ENCODE results near the gene WNK2.
"Not testable (repeated sequence)": the region's sequence is repeated elsewhere in the genome, so short reads cannot be mapped to it uniquely, and the experiment has no call there.

The WNK2 gene

DNA sequence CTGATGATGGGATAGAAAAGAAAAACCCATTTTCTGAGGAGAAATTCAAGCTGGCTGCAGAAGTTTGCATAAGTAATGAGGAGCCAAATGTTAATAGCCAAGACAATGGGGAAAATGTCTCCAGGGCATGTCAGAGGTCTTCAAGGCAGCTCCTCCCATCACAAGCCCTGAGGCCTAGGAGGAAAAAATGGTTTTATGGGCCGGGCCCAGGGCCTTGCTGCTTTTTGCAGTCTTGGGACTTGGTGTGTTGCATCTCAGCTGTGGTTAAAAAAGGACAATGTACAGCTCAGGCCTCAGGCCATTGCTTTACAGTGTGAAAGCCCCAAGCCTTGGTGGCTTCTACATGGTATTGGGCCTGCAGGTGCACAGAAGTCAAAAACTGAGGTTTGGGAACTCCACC, 154.3 kb downstream of the WNK2 start:
- not testable (repeated sequence) for H3K27ac ChIP-seq (ENCODE audit: low read length); H3K4me1 ChIP-seq (ENCODE audit: insufficient read depth, low read length); H3K4me3 ChIP-seq (ENCODE audit: low read length); H3K27me3 ChIP-seq (ENCODE audit: insufficient read depth, low read length); H3K9ac ChIP-seq (ENCODE audit: low read depth, low read length)
- Histone ChIP-seq H3K9me3 (ENCODE audit: insufficient read depth, low read depth, low read length) (peaks cover 29% of the 10 kb centered on the region), H3K36me3 (ENCODE audit: insufficient read depth, low read depth, low read length) (peaks cover 23% of the 10 kb centered on the region)

DNA sequence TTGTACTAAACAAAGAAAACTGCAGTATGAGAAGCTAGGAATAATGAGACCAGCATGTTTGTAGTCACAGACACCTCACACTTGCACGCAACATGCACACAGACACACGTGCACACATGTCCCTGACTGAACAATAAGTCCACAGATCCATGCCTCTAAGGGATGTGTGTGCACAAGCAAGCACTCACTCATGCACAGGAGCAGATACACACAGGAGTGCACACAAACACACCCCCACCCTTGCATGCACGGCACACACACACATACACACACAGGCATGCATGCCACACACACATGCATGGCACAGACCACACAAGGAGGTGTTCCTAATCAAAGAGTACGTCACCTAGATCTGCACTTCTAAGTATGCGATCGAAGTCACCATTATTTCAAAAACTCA, 156.2 kb downstream of the WNK2 start:
- no peak overlapping the region; the same call in 1 of the 2 replicates for H3K4me3 ChIP-seq (ENCODE audit: low read length)
- H3K9me3 ChIP-seq (ENCODE audit: insufficient read depth, low read depth, low read length), result peaks cover 29% of the 10 kb centered on the region
- H3K27me3 ChIP-seq (ENCODE audit: insufficient read depth, low read length), result no peaks in the 10 kb centered on the region; the same call in 1 of the 2 replicates
- no peak overlapping the region for H3K27ac ChIP-seq (ENCODE audit: low read length)
- peaks cover 17% of the 10 kb centered on the region for H3K36me3 ChIP-seq (ENCODE audit: insufficient read depth, low read depth, low read length)
- no peaks in the 10 kb centered on the region; the same call in 1 of the 2 replicates for H3K4me1 ChIP-seq (ENCODE audit: insufficient read depth, low read length)
- no peak overlapping the region for H3K9ac ChIP-seq (ENCODE audit: low read depth, low read length)

DNA sequence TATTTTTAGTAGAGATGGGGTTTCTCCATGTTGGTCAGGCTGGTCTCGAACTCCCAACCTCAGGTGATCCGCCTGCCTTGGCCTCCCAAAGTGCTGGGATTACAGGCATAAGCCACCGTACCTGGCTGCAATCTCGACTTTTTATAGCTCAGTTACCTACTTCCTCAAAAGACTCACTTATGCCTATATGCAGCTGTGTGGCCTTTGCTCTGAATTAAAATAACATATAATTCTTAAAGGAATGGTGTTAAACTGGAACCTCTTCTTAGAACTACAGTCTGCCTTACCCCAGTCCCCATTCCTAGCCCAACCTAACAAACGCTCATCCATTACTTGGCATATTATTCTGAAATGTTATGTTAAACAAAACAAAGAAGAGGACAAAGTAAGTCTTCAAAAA, 157.9 kb downstream of the WNK2 start:
- H3K9me3 ChIP-seq (ENCODE audit: insufficient read depth, low read depth, low read length), result peaks cover 29% of the 10 kb centered on the region
- H3K27ac ChIP-seq (ENCODE audit: low read length); H3K4me1 ChIP-seq (ENCODE audit: insufficient read depth, low read length); H3K9ac ChIP-seq (ENCODE audit: low read depth, low read length); H3K4me3 ChIP-seq (ENCODE audit: low read length): not testable (repeated sequence)
- H3K36me3 ChIP-seq (ENCODE audit: insufficient read depth, low read depth, low read length), result peaks cover 17% of the 10 kb centered on the region
- H3K27me3 ChIP-seq (ENCODE audit: insufficient read depth, low read length), result peaks cover 17% of the 10 kb centered on the region

DNA sequence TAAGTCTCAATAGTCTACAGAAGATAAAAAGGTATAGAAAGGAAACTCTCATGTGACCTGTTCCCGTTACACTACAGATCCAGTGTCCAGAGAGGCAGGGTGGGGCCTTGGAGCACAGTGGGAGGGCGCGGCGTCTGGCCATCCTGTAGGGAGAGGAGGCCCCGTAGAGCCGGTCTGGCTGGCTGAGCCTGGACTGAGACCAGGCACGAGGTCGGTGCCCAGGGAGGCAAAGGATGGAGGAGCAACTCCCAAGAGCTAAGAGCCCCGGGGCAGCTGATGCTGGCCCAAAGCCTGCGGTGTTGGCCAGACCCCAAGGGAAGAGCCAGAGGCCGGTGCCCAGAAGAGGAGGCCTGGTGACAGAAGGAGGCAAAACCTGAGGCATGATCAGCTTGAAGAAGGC, 158.5 kb downstream of the WNK2 start:
- not testable (repeated sequence) for H3K4me1 ChIP-seq (ENCODE audit: insufficient read depth, low read length); H3K4me3 ChIP-seq (ENCODE audit: low read length); H3K27ac ChIP-seq (ENCODE audit: low read length); H3K9ac ChIP-seq (ENCODE audit: low read depth, low read length)
- peaks cover 15% of the 10 kb centered on the region for H3K36me3 ChIP-seq (ENCODE audit: insufficient read depth, low read depth, low read length)
- peaks cover 28% of the 10 kb centered on the region for H3K9me3 ChIP-seq (ENCODE audit: insufficient read depth, low read depth, low read length)
- H3K27me3 ChIP-seq (ENCODE audit: insufficient read depth, low read length), result peaks cover 23% of the 10 kb centered on the region

DNA sequence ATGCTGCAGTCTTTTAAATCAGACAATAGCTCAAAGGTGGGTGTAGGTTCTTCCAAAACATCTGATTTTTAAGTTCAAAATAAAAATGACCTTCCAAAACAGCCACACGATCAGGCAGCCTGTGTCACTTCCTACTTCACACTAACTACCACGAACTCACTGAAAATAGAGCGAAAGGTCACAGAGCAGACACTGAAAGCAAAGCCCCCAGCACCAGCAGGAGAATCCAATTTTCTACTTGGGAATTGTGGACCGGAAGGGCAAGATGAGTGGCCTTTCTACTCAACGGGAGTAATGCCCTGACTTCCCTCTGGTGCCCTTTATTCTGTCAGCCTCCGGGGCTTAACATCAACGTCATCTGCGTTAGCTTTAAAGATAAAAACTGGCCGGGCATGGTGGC, 159.7 kb downstream of the WNK2 start:
- Histone ChIP-seq H3K4me1 (ENCODE audit: insufficient read depth, low read length) (peaks cover 7% of the 10 kb centered on the region; the same call in 1 of the 2 replicates), H3K27me3 (ENCODE audit: insufficient read depth, low read length) (peaks cover 30% of the 10 kb centered on the region), H3K9me3 (ENCODE audit: insufficient read depth, low read depth, low read length) (peaks cover 16% of the 10 kb centered on the region), H3K4me3 (ENCODE audit: low read length) (no peak overlapping the region), H3K9ac (ENCODE audit: low read depth, low read length) (no peak overlapping the region), H3K27ac (ENCODE audit: low read length) (no peak overlapping the region), H3K36me3 (ENCODE audit: insufficient read depth, low read depth, low read length) (peaks cover 7% of the 10 kb centered on the region)

DNA sequence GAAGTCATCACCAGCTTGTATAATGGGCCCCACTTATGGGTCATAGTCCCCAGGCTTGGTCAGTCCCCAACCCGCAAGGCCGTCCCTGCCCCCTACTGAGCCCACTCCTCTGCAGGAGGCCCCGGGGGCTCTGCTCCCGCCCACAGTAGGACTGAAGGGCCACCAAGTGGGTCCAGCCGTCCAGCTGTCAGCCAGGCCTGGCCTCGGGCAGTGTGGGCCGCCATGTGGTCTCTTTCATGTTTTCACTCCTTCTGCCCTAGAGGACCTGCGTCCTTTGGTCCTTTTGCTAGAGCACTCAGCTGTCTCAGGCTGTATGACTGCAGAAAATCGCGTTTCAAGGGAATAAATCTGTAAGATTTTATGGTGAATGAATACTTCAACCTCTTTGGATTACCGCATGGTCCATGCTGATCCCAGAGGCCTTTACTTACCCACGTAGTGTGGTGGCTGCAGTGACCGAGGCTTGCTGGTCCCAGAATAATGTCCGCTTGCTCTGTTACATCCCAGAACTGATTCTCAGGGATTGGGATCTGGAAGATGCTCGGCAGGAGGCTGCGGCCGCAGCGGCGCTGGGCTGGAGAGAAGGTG, 161.8 kb downstream of the WNK2 start:
- H3K27ac ChIP-seq (ENCODE audit: low read length), result no peak overlapping the region
- peaks cover 30% of the 10 kb centered on the region for H3K27me3 ChIP-seq (ENCODE audit: insufficient read depth, low read length)
- no peaks in the 10 kb centered on the region for H3K36me3 ChIP-seq (ENCODE audit: insufficient read depth, low read depth, low read length)
- H3K9ac ChIP-seq (ENCODE audit: low read depth, low read length), result peak overlapping the region; percentile 26; the same call in 1 of the 2 replicates
- H3K4me1 ChIP-seq (ENCODE audit: insufficient read depth, low read length), result peaks cover 7% of the 10 kb centered on the region; the same call in 1 of the 2 replicates
- peak overlapping the region; percentile 66 for H3K4me3 ChIP-seq (ENCODE audit: low read length)
- no peaks in the 10 kb centered on the region for H3K9me3 ChIP-seq (ENCODE audit: insufficient read depth, low read depth, low read length)

DNA sequence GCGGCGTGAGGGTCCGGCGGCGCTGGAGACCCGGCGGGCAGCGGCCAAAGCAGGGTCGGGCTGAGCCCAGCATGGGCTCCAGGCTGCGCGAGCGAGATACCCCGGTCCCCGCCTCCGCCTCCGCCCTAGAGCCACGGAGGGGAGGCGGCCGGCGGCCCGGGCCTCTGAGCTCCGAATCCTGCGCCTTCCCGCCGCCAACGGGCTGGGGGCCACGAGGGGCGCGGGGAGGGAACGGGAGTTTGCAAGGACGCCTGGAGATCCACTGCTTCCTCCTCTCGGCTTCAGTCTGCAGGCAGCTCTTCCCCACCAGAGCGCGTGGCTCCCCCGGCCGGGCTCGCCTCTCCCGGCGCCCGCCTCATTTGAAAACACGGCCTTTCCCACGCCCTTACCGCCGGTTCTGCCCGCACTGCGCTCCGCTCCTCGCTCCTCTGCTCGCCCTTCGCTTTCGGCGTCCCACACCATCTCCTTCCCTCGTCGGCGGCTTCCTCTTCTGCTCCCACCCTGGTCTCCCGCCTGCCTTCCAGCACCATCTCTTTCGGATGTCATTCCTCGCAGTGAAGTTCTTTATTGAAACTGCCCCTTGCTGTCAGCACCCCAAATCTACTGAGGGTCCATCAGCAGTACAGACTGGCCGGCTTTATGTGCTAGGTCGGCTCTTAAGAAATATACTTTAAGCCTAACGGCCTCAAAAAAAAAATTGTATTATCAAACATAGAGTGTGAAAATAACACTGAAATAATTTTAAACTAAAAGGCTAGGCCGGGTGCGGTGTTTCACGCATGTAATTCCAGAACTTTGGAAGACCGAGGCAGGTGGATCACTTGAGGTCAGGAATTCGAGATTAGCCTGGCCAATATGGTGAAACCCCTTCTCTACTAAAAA, 162.5 kb downstream of the WNK2 start:
- peaks cover 7% of the 10 kb centered on the region; the same call in 1 of the 2 replicates for H3K4me1 ChIP-seq (ENCODE audit: insufficient read depth, low read length)
- H3K9me3 ChIP-seq (ENCODE audit: insufficient read depth, low read depth, low read length), result no peaks in the 10 kb centered on the region
- H3K9ac ChIP-seq (ENCODE audit: low read depth, low read length), result peak overlapping the region; percentile 26; the same call in 1 of the 2 replicates
- peak overlapping the region; percentile 66 for H3K4me3 ChIP-seq (ENCODE audit: low read length)
- H3K36me3 ChIP-seq (ENCODE audit: insufficient read depth, low read depth, low read length), result no peaks in the 10 kb centered on the region
- no peak overlapping the region for H3K27ac ChIP-seq (ENCODE audit: low read length)
- peaks cover 30% of the 10 kb centered on the region for H3K27me3 ChIP-seq (ENCODE audit: insufficient read depth, low read length)

DNA sequence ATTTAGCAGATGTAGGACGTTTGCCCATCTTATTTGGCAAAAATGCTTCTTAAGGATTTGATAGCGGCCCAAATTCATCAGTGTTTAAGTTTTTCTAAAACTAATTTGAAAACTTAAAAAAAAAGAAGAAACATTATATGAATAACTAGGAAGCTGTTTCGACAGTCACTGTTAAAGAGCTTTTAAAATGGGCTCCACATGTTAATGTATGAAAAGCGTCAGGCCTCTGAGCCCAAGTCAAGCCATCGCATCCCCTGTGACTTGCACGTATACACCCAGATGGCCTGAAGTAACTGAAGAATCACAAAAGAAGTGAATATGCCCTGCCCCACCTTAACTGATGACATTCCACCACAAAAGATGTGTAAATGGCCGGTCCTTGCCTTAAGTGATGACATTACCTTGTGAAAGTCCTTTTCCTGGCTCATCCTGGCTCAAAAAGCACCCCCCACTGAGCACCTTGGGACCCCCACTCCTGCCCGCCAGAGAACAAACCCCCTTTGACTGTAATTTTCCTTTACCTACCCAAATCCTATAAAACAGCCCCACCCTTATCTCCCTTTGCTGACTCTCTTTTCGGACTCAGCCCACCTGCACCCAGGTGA, 163.5 kb downstream of the WNK2 start:
- H3K4me3 ChIP-seq (ENCODE audit: low read length), result peak overlapping the region; percentile 33; the same call in 1 of the 2 replicates
- H3K9ac ChIP-seq (ENCODE audit: low read depth, low read length), result peak overlapping the region; percentile 26; the same call in 1 of the 2 replicates
- not testable (repeated sequence) for H3K27ac ChIP-seq (ENCODE audit: low read length); H3K9me3 ChIP-seq (ENCODE audit: insufficient read depth, low read depth, low read length); H3K4me1 ChIP-seq (ENCODE audit: insufficient read depth, low read length); H3K36me3 ChIP-seq (ENCODE audit: insufficient read depth, low read depth, low read length)
- peaks cover 30% of the 10 kb centered on the region for H3K27me3 ChIP-seq (ENCODE audit: insufficient read depth, low read length)

DNA sequence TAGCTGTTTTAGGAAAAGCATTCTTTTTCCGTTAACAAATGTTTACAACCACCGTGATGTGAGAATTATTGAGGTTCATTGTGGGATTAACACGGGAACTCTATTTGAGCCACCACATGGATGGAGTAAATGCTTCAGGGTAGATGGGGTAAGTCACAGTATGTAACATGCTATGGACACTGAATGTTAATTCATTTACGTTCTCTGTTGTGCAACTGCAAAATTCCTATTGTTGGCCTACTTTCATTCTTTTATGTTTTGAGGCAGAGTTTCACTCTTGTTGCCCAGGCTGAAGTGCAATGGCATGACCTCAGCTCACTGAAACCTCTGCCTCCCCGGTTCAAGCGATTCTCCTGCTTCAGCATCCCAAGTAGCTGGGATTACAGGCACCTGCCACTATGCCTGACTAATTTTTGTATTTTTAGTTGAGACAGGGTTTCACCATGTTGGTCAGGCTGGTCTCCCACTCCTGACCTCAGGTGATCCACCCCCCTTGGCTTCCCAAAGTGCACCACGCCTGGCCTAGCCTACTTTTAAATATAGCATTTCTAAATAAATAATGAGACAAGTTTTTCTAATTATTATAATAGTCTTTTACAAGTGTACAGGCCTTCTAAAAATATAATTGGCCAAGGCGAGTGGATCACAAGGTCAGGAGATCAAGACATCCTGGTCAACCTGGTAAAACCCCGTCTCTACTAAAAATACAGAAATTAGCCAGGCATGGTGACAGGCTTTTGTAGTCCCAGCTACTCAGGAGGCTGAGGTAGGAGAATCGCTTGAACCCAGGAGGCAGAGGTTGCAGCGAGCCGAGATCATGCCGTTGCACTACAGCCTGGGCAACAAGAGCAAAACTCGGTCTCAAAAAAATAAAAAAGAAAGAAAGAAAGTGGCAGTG, 169.7 kb downstream of the WNK2 start:
- H3K9me3 ChIP-seq (ENCODE audit: insufficient read depth, low read depth, low read length); H3K27me3 ChIP-seq (ENCODE audit: insufficient read depth, low read length); H3K27ac ChIP-seq (ENCODE audit: low read length): not testable (repeated sequence)
- Histone ChIP-seq H3K4me1 (ENCODE audit: insufficient read depth, low read length) (peaks cover 21% of the 10 kb centered on the region), H3K9ac (ENCODE audit: low read depth, low read length) (peak overlapping the region; percentile 33; the same call in 1 of the 2 replicates), H3K4me3 (ENCODE audit: low read length) (peak overlapping the region; percentile 43; the same call in 1 of the 2 replicates), H3K36me3 (ENCODE audit: insufficient read depth, low read depth, low read length) (peaks cover 48% of the 10 kb centered on the region)

DNA sequence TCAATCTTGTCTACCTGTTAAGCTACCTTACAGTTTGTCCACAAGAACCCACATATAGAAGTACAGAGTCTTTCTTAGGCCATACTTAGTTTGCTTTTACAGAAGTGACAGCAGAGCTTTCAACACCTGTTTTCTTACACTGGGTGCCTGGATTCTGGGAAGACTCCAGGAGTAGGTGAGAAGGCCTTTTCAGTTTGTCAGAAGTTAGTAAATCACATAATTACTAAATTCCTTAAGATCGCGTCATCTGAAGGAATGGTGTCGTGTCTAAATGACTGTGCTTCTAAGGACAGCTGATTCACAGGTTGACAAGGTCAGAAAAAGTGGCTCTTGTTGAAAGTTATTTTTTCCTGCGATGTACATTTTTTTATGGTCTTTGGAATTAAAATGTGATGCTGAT, 170.5 kb downstream of the WNK2 start:
- Histone ChIP-seq H3K27ac (ENCODE audit: low read length) (no peak overlapping the region), H3K36me3 (ENCODE audit: insufficient read depth, low read depth, low read length) (peaks cover 50% of the 10 kb centered on the region)

DNA sequence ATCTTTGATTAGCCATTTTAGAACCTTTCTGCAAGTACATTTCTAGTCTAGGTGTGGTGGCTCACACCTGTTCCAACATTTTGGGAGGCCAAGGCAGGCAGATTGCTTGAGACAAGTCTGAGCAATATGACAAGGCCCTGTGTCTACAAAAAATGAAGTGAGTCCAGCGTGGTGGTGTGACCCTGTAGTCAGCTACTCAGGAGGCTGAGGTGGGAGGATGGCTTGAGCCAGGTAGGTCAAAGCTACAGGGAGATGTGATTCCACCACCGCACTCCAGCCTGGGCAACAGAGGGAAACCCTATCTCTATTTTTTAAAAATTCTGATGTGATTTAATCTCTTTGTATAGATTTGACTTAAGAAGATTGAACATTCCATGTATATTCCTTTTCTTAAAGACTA, 171.9 kb downstream of the WNK2 start:
- Histone ChIP-seq H3K36me3 (ENCODE audit: insufficient read depth, low read depth, low read length) (peaks cover 58% of the 10 kb centered on the region), H3K9me3 (ENCODE audit: insufficient read depth, low read depth, low read length) (peaks cover 18% of the 10 kb centered on the region), H3K4me3 (ENCODE audit: low read length) (no peak overlapping the region), H3K4me1 (ENCODE audit: insufficient read depth, low read length) (peaks cover 21% of the 10 kb centered on the region), H3K27me3 (ENCODE audit: insufficient read depth, low read length) (no peaks in the 10 kb centered on the region), H3K9ac (ENCODE audit: low read depth, low read length) (no peak overlapping the region), H3K27ac (ENCODE audit: low read length) (no peak overlapping the region)

More for the DNA sequence above, 170.5 kb downstream of the WNK2 start:
- peaks cover 21% of the 10 kb centered on the region for H3K4me1 ChIP-seq (ENCODE audit: insufficient read depth, low read length)
- no peaks in the 10 kb centered on the region for H3K27me3 ChIP-seq (ENCODE audit: insufficient read depth, low read length)
- H3K9me3 ChIP-seq (ENCODE audit: insufficient read depth, low read depth, low read length), result peaks cover 4% of the 10 kb centered on the region
- H3K9ac ChIP-seq (ENCODE audit: low read depth, low read length), result no peak overlapping the region
- peak overlapping the region; percentile 43; the same call in 1 of the 2 replicates for H3K4me3 ChIP-seq (ENCODE audit: low read length)
